ENCODE data around the gene CAND2.
"Not testable (repeated sequence)": the region's sequence is repeated elsewhere in the genome, so short reads cannot be mapped to it uniquely, and the experiment has no call there.

Gene CAND2

DNA sequence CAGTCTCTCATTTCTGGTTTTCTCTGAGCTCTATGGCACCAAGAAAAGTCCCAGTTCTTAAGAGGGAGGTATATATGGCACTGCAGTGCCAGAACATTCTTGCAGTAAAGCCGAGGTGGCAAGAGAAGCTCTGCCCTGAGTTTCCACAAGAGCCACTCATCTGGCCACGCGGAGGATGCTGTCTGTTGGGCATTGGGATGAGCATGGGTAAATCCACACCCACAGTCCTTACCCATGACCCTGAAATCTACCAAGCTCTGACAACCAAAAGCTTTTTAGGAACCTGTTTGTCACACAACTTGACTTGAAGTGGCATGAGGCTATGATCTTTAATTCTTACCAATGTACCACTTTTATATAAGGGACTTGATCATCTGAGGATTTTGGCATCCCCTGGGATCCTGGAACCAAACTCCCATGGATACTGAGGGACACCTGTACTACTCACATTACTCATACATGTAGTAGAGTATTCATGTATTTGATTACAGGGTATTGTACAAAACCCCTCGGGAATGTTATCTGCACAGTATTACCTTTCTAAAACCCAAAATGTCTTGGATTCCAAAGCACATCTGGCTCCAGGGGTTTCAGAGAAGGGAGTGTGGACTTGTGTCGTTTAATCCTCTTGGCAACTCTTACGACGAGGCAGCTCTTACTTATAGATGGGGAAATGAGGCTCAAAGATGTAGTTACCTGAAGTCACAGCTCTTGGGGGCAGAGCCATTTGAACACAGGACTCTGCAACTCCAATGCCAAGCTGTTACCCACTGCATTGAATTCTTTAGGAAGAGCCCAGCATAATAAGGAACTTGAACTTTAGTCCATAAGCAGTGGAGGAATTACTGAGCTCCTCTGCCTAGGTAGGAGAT is 36.1 kb downstream of the CAND2 start:
- DNase-seq: no peak

DNA sequence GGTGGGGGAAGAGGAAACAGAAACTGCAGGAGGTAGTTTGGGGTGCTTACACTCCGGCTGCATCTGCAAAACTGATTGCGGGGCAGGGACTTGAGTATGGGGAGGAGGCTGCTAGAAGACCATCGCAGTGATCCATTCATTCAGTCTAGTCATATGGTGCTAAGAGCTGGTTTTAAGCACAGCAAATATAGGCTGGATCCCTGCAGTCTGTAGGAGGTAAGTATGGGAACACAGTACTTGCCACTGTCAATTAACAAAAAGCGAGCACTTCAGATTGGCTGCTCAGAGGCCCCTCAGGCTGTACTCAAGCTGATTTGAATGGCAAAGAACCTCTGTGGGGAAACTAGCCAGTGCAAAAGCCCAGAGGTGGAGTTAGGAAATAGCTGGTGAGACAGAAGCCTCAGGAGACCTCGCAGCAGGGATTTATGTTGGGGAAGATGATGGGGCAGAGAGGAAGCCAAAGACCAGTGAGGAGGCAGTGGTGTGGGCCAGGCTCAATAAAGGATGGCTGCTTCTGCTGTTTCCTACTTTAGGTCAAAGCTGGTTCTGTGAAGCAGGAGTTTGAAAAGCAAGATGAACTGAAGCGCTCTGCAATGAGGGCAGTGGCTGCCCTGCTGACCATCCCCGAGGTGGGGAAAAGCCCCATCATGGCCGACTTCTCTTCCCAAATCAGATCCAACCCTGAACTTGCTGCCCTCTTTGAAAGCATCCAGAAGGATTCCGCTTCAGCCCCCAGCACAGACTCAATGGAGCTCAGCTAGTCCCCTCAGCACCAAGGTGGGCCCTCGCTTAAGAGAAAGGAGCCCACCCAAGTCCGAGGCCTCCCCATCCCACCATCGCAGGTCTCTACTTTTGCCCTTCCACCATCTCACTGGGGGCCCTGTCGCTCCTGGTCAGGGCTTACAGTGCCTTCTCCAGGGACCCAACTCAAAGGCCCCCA is 37.0 kb downstream of the CAND2 start:
- no peak for DNase-seq

DNA sequence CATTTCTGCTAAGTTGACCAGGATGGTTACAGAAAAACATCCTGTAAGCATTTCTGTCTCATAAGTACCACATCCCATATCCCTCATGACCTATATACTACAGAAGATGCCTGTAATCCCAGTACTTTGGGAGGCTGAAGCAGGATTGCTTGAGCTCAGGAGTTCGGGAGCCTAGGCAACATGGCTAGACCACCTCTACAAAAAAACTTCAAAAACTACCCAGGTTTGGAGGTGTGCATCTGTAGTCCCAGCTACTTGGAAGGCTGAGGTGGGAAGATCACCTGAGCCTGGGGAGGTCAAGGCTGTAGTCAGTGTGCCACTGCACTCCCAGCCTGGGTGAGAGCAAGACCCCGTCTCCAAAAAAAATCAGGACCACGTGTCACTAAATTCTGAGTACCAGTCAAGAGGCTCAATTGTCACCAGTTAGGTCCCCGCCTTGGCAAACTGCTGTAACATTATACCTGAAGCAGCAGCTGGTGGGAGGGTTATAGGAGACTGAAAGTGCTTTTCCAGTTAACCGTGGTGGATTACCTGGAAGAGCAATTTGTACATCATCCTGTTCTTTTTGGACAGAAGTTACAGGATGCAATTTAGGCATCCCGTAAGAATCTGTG is 38.7 kb downstream of the CAND2 start:
- DNase-seq: no peak

DNA sequence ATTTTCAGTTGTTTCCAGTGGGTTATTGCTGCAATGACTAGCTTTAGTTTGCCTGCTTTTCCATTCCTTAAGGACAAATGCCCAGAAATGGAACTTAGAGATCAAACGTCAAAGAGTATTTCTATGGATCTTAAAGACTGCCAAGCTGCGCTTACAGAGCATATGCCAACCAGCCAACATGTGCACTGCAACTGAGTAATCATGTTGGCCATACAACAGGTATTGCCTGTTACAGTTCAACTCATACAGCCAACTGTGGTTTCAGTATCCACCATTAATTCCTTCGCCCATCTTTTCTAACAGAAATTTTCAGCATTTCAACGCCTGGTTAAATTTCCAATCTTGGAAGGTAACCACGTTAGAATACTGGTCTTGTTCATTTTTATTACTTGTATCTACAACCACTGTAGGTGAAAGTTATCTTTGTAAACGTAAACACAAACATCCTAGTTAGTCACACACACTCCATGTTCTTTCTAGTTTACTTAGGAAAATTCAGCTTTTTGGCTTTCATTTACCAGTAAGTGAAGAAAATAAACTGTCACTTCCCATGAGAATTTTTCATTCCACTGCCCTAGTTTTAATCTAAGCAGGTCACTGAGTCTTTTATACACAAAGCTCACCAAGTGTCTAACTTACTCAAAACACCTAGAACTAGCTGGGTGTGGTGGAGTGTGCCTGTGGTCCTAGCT is 41.0 kb downstream of the CAND2 start:
- no peak for DNase-seq

DNA sequence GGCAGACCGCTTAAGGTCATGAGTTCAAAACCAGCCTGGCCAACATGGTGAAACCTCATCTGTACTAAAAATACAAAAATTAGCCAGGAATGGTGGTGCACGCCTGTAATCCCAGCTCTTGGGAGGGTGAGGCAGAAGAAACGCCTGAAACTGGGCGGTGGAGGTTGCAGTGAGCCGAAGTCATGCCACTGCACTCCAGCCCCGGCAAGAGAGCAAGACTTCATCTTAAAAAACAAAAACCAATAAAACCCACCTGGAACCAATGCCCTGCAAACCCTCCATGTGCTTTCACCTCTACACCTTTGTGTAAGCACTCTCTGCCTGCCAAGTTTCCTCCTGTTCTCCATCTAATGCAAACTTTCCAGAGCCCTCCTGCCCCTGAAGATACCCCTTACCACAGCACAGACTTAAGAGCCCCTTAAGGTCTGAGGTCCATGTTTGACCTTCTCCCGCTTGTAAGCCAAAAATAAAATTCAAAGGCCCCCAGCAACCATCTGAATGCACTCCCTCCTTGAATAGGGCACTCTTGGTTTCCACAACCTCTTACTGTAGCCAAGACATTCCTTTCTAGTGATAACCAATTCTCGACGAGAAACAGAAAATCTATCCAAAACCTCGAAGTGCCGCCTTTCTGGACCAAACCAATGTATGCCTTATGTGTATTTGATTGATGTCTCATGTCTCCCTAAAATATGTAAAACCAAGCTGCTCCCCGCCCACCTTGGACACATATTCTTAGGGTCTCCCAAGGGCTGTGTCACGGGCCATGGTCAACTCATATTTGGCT is 41.9 kb downstream of the CAND2 start:
- DNase-seq: no peak

DNA sequence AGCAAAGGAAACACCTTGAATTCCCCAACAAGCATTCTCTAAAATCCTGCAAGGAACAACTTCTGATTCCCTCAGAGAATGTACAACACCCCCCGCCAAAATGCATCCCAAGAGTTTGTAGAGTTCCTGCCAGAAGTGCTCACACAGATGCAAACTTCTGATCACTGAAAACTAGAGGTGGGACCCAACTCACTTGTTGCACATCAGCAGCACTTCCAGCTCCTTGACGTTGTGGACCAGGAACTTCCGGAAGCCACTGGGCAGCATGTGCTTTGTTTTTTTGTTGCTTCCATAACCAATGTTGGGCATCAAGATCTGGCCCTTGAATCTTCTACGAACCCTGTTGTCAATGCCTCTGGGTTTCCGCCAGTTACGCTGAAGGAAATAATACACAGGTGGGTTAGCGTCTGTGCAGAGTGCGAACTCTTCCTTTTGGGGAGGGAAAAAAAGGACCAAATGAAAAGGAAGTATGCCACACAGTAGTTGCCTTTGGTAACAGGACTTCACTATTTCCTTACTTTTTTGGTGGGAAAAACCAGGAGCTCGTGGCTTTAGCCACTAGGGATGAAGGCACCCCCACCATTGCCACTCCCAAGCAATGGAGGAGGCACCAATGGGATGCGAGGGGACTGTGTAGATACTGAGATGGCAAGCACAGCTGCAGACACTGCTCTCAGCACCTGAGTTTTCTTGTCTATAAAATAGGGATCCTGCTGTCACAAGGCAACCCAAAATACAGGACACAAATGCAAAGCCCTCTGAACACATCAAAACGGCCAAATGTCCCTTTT is 42.9 kb downstream of the CAND2 start:
- DNase-seq: no peak

DNA sequence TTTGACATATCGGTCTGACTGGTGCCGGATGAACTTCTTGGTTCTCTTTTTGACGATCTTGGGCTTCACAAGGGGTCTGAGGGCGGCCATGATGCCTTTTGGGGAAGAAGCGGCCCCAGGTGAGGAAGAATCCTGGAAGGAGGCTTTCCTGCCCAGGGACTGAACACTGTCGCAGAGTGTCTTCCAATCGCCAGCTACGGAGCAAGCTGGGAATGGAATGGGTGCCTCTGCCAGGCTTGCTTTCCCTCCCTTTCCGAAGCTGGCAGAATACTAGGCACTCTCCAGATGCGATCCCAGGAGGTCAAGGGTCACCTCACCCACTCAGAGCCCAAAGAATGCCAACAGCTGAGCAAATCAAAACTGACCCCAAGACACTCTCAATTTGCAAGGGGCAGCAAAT is 43.7 kb downstream of the CAND2 start:
- not testable (repeated sequence) for DNase-seq

DNA sequence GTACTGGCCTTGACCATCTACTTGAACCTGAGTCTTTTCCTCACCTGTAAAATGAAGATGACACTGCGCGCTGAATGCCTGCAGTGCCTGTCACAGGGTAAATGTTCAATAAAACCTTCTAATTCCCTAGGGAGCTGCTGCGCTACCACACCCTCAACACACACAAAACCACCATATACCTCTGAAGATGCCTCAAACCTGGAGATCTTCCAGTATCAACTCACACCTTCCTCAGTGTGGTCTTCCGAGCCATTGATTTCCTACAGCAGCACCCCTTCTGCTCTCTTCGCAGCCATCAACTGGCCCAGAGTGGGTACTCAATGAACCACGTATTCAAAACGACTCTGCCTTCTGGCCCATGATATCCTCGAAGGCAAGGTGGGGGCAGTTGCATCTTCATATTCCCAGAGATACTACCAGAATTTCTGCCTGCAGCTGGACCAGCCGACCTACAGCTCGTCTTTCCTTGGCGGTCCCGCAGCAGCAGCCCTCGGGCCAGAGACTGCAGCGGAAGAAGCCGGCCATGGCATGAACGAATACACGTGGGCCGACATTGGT is 44.2 kb downstream of the CAND2 start:
- DNase-seq: peak; percentile 59

DNA sequence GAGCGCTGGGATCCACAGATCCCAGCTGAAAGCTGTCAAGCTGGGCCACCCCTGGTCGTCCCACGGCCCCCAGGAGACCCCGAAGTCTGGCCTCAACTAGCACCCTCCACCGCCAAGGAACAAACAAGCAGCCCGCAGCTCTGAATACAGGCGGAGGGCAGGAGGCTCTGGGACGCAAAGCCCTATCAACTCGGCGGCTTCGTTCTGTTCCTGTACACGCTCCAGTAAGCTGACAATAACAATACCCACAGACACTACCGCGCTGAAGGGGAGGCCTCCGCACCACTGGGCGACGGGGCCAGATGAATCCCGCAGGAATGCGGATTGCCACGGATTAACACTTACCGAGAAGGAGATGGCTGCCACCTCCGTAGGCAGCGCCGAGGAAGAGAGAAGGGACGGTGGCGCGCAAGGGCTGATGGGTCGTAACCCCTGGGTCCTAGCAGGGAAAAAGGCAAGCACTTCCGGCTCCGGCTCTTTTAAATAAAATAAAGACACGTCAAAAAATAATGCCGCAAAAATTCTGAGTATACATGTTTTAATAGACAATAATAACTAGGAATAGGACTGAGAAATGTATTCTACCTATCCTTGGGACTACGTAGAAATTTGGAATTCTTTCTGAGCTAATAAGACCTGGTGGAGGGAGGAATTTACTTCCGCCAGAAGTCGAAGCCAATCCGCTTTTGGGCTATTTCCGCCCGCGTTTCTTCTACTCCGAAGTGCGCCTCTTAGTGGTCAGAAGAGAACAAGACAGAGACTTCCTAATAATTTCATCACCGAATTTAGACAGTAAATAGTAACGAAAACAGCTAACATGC is 44.9 kb downstream of the CAND2 start, which contains the start of gene RPL32:
RPL32 (minus strand) TSS at position 417 of the 821 bp plus-strand sequence. CDS start 1,328 bp downstream, outside the sequence.
- DNase-seq: peak; percentile 93

DNA sequence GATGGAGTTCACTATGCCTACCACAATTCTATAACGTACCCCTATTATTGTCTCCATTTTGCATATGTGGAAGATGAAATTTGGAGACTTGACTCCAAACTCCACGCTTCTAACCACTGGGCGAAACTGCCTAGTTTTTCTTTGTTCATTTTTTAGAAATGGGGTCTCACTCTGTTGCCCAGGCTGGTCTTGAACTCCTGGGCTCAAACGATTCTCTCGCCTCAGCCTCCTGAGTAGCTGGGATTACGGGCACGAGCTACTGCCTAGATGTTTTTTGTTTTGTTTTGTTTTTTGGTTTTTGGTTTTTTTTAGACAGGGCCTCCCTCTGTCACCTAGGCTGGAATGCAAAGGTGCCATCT is 45.5 kb downstream of the CAND2 start:
- no peak for DNase-seq

DNA sequence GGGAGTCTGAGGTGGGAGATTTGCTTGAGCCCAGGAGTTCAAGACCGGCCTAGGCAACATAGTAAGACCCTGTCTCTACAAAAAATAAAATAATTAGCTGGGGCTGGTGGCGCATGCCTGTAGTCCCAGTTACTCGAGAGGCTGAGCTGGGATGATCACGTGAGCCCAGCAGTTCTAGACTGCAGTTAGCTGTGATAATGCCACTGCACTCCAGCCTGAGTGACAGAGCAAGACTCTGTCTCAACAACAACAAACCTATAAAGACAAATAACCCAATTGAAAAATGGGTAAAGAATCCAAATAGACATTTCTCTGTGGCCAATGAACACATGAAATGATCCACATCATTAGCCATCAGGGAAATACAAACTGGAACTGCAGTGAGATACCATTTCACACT is 46.0 kb downstream of the CAND2 start:
- DNase-seq: no peak

DNA sequence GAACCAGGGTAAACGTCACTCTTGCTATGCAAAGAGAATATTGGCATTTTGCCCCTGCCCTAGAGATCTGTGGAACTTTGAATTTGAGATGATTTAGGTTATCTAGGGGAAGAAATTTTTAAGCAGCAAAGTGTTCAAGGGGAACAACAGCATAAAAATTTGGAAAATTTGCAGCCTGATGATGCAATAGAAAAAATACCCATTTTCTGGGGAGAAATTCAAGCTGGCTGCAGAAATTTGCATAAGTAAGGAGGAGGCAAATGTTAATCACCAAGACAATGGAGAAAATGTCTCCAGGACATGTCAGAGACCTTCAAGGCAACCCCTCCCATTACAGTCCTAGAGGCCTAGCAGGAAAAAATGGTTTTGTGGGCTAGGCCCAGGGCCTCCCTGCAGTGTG is 49.3 kb downstream of the CAND2 start:
- no peak for DNase-seq

DNA sequence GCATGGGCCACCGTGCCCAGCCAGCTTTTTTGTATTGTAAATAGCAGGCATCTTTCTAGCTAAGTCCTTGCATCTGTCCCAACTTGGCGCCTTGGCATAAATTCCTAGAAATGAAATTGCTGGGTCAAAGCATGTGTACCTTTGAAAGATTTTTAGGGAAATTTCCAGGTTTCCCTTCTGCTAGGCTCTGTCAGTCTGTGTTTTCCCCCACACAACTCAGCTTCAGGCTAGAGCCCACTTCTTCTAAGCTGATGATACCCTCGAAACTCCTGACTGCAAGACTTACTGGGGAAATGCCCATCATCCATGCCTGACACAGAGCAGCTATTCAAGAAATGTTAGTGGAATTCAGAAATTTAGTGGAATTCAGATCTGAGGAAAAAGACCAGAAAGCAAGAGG is 55.7 kb downstream of the CAND2 start:
- no peak for DNase-seq

DNA sequence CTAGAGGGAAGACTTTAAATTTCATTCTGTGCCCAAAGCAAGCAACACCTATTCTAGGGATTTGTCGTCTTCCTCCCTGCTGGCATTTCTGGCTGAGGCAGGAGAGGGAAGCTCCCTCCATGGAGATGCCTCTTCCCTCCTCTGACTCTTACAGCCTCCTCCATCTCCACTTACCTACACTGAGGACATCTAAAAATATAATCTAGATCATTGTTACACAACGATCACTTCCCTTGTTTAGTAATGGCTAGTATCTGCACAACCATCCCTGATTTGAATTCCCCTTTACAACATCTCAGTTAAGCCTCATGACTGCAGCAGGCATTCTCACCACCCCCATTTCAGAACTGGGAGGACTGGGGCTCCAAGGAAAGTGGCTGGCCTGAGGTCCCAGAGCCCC is 57.4 kb downstream of the CAND2 start:
- DNase-seq: not testable (repeated sequence)

DNA sequence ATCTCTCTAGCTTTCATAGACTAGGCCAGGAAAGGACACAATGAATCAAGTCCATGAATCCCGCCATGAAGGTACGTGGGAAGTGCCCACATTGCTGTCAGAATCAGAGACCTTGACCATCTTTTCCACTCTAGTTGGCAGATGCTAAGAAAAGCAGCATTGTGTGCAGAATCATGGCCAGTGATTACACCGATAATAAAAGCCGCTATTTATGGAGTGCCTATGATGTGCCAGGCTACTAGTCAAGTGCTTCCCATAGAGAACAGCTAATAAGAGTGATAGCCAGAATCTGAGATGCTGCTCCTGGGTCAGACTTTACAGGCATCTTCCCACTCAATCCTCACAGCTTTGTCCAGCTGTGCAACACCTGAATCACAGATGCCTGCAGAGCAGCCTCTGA is 58.1 kb downstream of the CAND2 start:
- DNase-seq: no peak

DNA sequence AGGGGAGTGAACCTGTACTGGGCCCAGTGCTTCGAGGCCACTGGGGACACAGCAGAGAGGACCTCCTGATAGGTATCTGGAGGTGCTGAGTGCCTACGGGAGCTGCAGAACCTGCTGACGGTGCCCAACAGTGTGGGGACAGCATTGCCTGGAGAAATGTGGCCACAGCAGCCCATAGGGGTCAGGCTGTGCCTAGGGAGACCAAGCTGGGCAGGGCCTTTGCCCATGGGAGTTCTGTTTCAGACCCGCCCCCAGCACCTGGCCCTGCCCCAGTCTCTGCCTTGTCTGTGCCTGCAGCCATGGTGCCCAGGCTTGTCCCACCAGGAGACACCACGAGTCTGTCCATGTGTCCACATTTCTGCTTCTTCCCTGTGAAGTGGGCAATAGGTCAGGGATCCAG is 60.1 kb downstream of the CAND2 start:
- no peak for DNase-seq

DNA sequence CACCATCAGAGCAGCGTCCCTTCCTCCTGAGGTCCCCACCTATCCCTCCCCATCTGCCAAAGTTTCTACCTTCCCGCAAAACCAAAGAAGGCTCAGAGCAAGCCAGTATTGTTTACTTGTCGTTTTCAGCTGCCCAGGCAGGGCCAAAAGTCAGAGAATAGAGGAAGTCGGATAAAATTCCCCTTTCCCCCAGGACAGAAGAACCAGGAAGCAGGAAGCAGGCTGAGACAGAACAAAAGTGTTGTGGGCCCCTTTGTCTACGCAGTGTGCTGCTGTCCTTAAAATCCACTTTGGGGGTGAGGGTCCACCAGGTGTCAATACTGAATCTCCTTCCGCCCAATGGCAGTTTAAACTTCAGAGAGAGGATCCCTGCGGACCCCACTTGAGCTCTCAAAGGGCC is 63.4 kb downstream of the CAND2 start:
- DNase-seq: no peak

DNA sequence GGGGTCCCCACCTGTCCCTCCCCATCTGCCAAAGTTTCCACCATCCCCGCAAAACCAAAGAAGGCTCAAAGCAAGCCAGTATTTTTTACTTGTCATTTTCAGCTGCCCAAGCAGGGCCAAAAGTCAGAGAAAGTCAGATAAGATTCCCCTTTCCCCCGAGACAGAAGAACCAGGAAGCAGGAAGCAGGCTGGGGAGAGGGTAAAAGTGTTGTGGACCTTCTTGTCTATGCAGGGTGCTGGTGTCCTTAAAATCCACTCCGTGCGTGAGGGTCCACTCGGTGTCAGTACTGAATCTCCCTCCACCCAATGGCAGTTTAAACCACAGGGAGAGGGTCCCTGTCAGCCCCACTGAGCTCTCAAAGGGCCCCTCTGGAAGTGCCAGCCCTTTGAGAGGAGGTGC is 65.1 kb downstream of the CAND2 start:
- DNase-seq: no peak

DNA sequence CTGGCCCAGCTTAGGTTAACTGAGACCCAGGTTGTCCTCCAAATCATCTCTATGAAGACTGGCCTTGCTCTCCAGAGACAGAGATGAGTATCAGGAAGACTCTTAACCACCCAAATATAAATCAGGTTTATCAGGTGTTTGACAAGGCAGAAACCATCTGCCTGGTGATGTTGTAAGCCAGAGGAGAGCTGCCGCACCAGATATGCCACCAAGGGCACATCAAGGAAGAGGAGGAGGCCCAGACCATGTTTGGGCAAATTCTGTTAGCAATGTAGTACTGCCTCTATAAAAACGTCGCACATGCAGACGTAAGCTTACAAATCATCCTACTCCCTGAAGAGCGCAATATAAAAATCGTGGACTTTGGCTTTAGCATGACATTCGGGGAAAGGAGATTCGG is 65.9 kb downstream of the CAND2 start:
- no peak for DNase-seq

DNA sequence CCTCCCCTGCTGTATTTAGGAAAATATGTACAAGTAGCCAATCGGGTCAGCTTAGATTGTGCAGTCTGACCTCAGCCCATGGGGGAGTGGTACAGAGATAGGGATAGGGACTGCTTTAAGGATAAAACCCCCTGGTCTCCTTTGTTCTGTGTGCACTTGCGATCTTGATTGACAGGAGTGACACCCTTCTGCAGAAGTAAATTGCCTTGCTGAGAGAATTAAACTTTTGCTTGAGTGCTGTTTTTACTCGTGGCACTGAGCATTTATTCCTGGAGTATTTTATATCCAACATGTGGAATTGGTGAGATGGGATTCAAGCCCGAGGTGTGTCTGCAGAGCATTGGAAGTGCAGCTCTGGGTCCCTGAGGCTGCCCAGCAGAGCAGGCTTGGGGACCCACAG is 68.8 kb downstream of the CAND2 start:
- DNase-seq: no peak
